ENCODE results near the gene EZH1.
"Not testable (repeated sequence)": the region's sequence is repeated elsewhere in the genome, so short reads cannot be mapped to it uniquely, and the experiment has no call there.

Gene EZH1

DNA sequence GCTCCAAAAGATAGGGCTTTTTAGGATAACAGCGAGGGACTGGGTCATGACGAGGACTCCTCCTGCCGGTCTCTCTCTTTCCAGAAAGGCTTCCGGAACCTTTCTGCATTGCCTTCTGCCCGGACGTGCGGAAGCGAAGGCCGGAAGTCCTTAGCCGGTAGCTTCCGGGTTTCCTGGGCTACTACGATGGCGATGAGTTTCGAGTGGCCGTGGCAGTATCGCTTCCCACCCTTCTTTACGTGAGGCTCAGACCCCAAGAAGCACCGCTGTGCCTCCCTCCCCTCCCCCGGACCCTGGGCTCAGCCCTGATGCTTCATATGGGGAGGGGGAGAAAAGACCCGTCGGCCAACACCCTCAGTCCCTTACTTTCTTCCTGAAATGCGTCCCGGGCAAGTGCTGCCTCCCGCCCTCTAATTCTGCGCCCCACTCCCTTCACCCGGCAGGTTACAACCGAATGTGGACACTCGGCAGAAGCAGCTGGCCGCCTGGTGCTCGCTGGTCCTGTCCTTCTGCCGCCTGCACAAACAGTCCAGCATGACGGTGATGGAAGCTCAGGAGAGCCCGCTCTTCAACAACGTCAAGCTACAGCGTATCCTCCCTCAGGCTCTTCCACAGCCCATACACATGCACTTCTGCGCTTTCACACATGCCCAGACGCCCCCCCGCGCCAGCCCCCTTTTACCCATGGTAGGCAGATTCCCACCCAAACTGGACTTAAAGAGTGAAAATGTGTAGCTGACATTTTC, 28.6 kb upstream of the EZH1 start, which contains the start of gene VPS25:
Gene VPS25, plus strand, starts transcription at position 160 of the 746 bp plus-strand sequence. Its CDS starts 27 bp downstream, at position 187.
- in situ Hi-C loops (cut with HindIII; ENCODE audit: low sequenced_read_pairs): no loop called here

DNA sequence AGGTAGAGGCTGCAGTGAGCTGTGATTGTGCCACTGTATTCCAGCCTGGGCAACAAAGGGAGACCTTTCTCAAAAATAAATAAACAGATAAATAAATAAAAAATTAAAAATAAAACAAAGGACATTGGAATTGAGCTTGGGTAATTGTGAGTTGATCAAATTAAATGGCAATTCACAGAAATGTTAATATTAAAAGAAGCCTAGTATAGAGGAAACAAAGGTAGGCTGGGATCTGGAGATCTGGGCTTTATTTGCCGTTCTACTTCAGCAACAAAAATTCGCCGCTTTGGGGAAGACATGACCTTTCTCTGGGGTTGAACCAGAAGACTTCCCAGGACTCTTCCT, 28.1 kb upstream of the EZH1 start:
- in situ Hi-C loops (cut with HindIII; ENCODE audit: low sequenced_read_pairs): no loop called here

DNA sequence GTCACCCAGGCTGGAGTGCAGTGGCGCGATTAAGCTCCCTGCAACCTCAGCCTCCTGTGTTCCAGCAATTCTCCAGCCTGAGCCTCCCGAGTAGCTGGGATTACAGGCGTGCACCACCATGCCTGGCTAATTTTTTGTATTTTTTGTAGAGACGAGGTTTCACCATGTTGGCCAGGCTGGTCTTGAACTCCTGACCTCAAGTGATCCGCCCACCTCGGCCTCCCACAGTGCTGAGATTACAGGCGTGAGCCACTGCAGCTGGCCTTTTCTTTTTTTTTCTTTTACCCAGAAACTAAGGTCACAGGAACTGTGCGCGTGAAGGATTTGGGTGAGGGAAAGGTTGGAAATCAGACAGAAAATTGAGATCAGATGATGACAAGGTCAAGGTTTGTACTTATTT, 25.1 kb upstream of the EZH1 start:
- in situ Hi-C loops (cut with HindIII; ENCODE audit: low sequenced_read_pairs): not testable (repeated sequence)

DNA sequence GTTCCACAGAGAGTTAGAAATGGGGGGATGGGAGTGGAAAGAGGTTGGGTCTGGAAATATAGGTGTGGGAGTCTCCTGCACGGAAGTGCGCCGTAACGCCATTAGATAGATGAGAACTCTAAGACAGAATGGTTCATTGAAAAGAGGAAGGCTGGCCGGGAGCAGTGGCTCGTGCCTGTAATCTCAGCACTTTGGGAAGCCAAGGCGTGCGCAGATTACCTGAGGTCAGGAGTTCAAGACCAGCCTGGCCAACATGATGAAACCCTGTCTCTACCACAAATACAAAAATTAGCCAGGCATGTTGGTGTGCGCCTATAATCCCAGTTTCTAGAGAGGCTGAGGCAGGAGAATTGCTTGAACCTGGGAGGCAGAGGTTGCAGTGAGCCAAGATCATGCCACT, 23.2 kb upstream of the EZH1 start:
- in situ Hi-C loops (cut with HindIII; ENCODE audit: low sequenced_read_pairs): not testable (repeated sequence)

DNA sequence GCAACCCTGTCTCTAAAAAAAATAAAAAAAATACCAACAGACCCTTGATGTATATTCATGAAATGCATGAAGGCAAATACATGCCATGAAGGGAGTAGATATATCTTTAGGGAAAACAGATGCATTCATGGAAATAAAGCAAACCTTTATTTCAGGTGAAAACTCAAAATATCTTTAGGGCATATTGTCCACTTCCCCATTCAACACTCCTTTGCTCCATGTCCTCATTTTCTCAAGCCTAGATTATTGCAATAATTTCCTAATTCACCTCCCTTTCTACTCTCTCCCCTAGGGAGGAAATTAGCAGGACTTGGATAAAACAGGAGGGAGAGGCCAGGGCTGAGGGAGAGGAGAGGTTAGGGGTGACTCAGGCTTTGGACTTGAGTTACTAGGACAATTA, 22.7 kb upstream of the EZH1 start:
- in situ Hi-C loops (cut with HindIII; ENCODE audit: low sequenced_read_pairs): no loop called here

DNA sequence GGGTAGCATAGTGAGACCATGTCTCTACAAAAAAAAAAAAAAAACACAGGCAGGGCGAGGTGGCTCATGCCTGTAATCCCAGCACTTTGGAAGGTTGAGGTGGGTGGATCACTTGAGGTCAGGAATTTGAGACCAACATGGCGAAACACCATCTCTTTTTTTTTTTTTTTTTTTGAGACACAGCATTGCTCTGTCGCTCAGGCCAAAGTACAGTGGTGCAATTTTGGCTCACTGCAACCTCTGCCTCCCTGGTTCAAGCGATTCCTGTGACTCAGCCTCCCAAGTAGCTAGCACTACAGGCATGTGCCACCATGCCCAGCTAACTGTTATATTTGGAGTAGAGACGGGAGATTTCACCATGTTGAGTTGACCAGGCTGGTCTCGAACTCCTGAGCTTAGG, 21.3 kb upstream of the EZH1 start:
- in situ Hi-C loops (cut with HindIII; ENCODE audit: low sequenced_read_pairs): no loop called here

DNA sequence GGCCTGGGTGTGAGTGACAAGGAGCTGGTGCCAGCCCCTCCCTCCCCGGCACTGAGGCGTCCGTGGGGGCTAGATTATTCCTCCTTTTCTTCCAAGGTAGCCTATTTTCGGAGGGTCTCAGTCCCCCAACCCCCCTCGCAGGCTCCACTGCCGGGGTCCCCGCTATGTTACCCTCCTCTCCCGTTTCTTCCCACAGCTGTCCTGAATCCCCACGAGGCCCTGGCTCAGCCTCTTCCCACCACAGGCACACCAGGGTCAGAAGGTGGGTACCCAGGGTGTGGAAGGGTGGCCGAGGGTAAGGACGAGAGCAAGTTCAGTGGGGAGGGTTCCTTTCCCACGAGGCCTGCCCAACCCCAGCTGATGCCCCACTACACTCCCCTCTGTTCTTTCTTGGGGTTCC, 16.8 kb upstream of the EZH1 start:
- in situ Hi-C loops (cut with HindIII; ENCODE audit: low sequenced_read_pairs): no loop called here

DNA sequence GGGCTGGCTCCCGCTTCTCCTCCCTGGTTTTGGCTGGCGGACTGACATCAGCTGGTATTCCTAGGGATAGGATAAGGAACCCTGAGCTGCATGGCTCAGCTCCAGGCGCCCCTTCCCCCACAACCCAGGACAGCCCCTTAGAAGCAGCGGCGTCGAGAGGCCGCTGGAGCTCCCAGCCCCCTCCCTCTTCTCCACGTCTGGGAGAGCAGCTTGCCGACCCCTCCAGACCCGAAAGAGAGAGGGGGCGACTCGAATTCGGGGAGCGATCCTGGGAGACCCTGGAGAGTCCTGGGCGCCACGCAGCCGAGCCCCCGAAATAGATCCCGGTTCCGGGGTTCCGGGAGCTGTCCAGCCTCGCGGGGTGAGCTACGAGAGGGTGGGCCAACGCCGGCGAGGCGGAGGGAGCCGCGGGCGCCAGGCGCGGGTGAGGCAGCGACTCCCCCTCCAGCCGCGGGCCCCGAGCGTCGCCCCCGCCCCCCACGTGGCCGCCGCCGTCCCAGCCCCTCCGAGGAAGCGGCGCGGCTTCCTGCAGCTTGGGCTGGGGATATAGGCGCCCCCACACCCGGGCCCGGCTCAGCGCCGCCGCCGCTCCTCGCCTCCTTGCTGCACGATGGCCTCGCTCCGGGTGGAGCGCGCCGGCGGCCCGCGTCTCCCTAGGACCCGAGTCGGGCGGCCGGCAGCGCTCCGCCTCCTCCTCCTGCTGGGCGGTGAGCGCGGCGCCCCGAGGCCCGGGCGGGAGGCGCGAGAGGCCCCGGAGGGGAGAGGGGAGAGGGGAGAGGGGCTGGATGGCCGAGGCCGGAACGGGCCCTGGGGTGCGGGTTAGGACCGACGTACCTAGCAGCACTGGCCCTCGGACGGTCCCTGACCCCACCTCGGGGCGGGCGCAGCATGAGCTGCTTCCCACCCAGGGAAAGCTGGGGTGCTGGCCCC, 16.1 kb upstream of the EZH1 start, which contains the start of gene RAMP2:
Gene RAMP2, plus strand, starts transcription at position 576 of the 930 bp plus-strand sequence. Its CDS starts 35 bp downstream, at position 611.
- in situ Hi-C loops (cut with HindIII; ENCODE audit: low sequenced_read_pairs): no loop called here

DNA sequence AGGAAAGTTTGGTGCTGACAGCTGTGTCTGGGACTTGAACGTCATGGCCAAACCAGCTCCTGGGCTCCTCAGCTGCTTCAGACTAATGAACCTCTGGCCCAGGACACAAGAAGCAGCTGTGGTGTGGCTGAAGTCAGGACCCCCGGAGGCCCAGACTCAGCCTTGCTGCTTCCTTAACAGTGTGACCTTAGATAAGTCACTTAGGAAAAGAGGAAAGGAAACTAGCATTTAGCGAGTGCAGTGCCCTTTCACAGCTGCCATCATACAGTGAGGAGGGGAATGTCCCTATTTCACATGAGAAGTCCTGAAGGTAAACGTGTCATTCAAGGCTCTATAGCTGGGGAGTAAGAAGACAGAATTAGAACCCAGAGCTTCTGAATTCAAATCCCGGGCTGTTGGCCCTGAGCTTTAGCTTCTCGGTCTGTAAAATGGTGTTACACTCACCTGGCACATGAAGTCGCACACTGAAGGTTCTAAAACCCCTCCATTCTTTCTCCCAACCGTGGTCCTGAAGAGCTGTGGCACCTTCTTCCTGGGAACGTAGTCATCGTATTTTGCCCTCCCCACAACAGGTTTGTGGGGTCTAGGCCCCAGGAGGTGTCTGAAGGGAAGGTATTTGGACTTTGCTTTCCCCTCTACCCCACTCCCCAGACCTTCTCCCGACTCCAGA, 15.3 kb upstream of the EZH1 start:
- in situ Hi-C loops (cut with HindIII; ENCODE audit: low sequenced_read_pairs): no loop called here

DNA sequence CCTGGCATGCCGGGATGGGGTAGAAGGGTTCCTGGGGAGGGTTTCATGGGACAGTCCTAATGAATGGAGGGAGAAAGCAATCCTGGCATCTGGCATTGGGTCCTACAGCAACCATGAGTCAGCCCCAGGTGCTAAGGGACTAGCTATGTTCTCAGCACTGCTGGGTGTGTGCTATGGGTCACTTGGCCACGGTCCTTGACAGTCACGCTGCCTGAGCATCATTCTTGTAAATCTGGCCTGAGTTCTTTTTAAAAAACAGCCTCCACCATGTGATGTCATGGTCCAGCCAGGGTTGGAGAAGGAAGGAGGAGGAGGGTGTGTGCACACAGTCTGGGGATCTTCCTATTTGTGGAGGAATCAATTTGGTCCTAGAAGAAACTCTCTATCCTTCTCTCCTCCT, 9.9 kb upstream of the EZH1 start:
- in situ Hi-C loops (cut with HindIII; ENCODE audit: low sequenced_read_pairs): no loop called here

DNA sequence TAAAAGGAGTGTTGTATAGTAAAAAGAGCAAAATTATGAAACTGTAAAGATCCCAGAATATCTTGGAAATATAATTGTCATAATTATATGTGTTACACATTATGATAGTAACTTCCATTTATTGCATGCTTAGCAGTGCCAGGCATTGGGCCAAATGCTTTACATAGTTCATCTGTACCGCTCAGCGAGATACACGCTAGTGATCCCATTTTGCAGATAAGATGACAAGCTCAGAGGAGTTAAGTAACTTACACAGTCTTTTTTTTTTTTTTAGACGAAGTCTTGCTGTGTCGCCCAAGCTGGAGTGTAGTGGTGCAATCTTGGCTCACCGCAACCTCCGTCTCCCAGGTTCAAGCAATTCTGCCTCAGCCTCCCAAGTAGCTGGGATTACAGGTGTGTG, 6.8 kb upstream of the EZH1 start:
- in situ Hi-C loops (cut with HindIII; ENCODE audit: low sequenced_read_pairs): no loop called here

DNA sequence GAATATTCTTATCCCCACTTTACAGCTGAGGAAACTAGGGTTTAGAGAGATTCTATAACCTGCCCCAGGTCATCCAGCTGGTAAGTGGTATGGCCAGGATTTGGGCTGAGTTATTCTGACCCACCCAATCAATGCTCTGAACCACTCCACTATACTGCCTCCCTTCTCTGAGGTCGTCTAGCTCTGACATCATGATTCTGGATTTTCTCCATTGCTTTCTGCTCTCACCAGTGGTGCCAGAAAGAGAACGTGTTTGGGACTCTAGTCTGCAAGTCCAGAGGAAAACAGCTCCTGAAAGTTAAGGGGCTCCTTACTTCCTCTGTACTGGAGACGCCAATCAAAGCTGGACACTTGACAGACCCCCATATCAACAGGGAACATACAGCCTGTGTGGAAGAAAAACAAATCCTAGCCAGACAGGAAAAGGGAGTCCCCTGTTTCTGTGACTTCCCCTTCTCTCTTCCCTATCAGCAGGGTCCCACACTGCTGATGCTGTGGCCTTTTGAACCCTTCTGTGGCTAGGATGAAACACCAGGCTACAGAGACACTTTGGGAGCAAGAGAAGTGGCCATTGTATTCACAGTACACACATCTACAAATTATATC, 6.0 kb upstream of the EZH1 start:
- in situ Hi-C loops (cut with HindIII; ENCODE audit: low sequenced_read_pairs): no loop called here

DNA sequence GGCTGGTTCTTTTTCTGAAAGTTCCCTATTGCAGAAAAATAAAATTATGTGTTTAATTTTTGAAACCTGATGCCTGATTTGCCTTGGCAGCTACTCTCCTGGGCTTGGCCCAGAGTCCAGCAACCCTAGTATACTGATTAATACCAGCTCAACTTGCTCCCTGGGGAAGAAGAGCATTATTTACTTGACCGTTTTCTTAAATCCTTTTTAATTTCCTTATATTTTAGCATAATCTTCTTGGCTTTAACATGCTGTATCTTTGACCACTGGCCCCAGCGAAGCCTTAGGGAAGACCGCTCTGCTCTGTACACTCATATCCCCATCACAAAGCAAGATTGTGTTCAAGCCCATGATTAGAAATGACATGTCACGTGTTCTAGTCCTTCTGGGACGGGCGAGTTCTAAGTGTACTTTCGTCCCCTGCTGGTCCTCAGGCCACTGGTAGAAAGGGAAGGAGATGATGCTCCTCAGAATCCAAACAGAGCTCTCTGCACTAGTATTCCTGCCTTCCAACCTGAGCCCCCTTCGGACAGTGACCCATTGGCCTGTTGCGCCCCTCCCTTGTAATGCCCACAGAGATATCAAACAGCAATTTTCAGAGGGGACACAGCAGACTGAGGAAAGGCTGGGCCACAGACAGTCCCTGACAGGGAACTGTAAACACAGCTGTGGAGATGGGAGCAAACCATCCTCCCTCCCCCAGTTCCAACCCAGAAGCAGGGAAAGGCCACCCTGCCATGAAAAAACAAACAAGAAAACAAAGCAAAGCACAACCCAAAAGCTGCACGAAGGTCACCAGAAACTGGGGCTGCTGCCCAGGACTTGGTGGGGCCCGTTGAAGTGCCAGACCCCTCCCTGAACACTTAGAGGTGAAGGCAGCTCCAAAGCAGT, 4.3 kb upstream of the EZH1 start:
- in situ Hi-C loops (cut with HindIII; ENCODE audit: low sequenced_read_pairs): no loop called here

DNA sequence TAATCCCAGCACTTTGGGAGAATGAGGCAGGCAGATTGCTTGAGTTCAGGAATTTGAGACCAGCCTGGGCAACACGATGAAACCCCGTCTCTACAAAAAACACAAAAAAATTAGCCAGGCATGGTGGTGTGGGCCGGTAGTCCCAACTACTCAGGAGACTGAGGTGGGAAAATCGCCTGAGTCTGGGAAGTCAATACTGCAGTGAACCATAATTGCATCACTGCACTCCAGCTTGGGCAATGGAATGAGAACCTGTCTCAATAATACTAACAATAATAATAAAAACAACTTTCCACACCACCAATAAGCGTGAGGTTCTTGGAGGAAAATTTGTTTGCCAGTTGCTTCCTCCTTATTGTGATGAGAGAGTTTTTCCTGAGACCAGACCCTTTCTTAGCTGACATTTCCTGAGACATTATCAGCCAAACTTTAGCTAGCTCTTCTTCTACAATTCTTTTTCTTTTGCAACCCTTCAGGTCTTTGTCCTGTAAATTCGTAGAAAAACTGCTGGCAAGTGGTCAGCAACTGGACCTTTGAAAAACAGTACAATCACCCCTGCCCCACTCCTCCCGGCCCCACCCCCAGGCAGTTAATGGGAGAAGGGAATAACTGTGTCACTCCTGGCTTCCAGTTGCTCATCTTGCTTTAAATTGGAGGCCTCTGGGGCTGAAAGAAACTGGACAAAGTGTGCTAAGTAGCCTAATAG, 3.5 kb upstream of the EZH1 start:
- in situ Hi-C loops (cut with HindIII; ENCODE audit: low sequenced_read_pairs): no loop called here

DNA sequence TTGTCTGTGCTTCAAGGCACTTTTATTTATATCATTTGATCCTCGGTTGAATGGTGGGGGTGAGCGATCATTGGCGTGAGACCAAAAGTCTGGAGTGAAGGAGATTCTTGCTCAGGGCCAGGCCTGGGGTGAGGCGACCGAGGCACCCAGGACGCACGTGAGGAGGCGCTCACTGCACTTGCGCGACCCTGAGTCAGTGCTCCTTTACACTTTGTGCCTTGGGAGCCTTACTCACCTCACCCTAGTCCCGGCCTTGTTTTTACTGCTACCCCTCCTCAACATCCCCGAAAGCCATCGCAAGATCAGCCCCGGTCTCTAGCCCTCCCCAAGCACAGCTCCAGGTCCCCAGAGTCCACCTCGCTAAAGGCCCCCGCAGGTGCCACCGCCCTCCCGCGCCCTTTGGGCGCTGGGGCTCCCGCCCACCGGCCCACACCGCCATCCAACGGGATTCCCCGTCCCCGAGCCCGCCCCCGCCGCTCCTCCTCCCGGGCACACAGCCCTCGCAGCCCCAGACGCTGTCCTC, 496 bp downstream of the EZH1 start:
- in situ Hi-C loops (cut with HindIII; ENCODE audit: low sequenced_read_pairs): loop anchor here (5.0 kb wide), 1 partner anchor 57 kb away; no protein-coding TSS in a partner anchor

DNA sequence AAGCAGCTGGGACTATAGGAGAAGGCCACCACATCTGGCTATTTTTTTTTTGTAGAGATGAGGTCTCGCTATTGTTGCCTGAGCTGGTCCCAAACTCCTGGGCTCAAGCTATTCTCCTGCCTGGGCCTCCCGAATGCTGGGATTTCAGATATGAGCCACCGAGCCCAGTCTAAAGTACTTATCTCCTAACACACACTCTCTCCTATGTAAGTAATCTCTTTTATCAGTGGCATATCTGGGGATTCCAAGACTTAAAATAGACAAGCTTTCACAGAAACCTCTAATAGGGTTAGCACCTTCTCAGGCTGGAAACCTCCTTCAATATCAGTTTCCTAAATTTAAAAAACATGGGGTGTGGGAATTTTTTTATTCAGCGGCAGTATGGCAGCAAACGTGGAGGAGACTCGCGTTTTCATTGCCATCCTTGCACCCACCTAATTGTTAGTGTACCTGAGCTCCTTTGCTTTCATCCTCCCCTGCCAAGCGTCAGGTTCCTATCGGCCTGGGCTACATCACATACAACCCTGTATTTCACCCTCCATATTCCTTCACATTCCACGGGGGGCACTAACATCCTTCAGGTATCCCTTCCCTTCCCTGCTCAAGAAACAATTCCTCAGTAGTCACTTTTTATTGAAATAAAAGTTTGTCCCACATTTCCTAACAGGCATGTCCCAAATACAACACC, 1.1 kb downstream of the EZH1 start:
- in situ Hi-C loops (cut with HindIII; ENCODE audit: low sequenced_read_pairs): loop anchor here (5.0 kb wide), 1 partner anchor 56 kb away; no protein-coding TSS in a partner anchor

DNA sequence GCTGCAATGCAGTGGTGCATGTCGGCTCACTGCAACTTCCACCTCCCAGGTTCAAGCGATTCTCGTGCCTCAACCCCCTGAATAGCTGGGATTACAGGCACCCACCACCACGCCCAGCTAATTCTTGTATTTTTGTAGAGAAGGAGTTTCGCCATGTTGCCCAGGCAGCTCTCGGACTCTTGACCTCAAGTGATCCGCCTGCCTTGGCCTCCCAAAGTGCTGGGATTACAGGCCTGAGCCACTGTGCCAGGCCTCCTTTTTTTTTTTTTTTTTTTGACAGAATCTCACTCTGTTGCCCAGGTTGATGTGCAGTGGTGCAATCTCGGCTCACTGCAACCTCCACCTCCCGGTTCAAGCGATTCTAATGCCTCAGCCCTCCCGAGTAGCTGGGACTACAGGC, 1.9 kb downstream of the EZH1 start:
- in situ Hi-C loops (cut with HindIII; ENCODE audit: low sequenced_read_pairs): loop anchor here (5.0 kb wide), 1 partner anchor 56 kb away; no protein-coding TSS in a partner anchor

DNA sequence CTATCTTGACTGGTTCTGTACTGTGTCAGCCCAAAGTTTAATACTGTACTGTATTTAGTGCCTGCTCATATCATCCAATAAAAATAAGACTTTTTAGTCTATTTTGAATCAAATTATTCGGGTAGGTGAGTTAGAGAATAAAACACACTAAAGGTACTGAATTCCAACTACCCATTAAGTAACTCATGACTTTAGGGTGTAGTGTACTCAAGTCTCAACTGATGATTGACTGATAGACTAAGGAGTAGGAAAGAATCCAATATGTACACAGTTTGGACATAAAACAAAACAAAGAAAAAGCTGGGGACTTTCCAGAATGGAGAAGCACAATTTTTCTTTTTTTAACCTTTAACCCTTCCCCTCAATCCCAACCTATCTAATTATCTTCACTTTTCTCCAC, 4.1 kb downstream of the EZH1 start:
- in situ Hi-C loops (cut with HindIII; ENCODE audit: low sequenced_read_pairs): loop anchor here (5.0 kb wide), 1 partner anchor 53 kb away; no protein-coding TSS in a partner anchor
